Ishikawa (cell line): Measurements from ENCODE around the gene COPS7B.

Source experiments
- CEBPB ChIP-seq: IDR thresholded peaks from 2 replicates; pipeline ENCODE4 v1.6.1; 2012
- CREB1 ChIP-seq: IDR thresholded peaks from 2 replicates; pipeline ENCODE4 v1.6.1; 2012; ENCODE audit warnings: low read depth
- EGR1 ChIP-seq: IDR thresholded peaks from 2 replicates; pipeline ENCODE4 v1.6.1; 2012
- EP300 ChIP-seq: IDR thresholded peaks from 2 replicates; pipeline ENCODE4 v1.6.1; 2012; ENCODE audit warnings: borderline replicate concordance
- FOXM1 ChIP-seq: IDR thresholded peaks from 2 replicates; pipeline ENCODE4 v1.6.1; 2012; ENCODE audit warnings: low read depth, borderline replicate concordance
- NFIC ChIP-seq: IDR thresholded peaks from 2 replicates; pipeline ENCODE4 v1.6.1; 2012
- RAD21 ChIP-seq: IDR thresholded peaks from 2 replicates; pipeline ENCODE4 v1.6.1; 2012; ENCODE audit warnings: low read depth
- TAF1 ChIP-seq: IDR thresholded peaks from 2 replicates; pipeline ENCODE4 v1.6.1; 2012; ENCODE audit warnings: low read depth, mild to moderate bottlenecking
- TEAD4 ChIP-seq: IDR thresholded peaks from 2 replicates; pipeline ENCODE4 v1.6.1; 2012
- YY1 ChIP-seq: IDR thresholded peaks from 2 replicates; pipeline ENCODE4 v1.6.1; 2012; ENCODE audit warnings: low read depth
- ZBTB7A ChIP-seq: IDR thresholded peaks from 2 replicates; pipeline ENCODE4 v1.6.1; 2012; ENCODE audit warnings: low read depth
- TF ChIP-seq, protein P1 (sequence below): IDR thresholded peaks from 2 replicates; pipeline ENCODE4 v1.6.1; 2012
- TF ChIP-seq, protein P2 (sequence below): IDR thresholded peaks from 2 replicates; pipeline ENCODE4 v1.6.1; 2012
- TF ChIP-seq, protein P3 (sequence below): IDR thresholded peaks from 2 replicates; pipeline ENCODE4 v1.6.1; 2012; ENCODE audit warnings: low read depth, mild to moderate bottlenecking

DNA sequence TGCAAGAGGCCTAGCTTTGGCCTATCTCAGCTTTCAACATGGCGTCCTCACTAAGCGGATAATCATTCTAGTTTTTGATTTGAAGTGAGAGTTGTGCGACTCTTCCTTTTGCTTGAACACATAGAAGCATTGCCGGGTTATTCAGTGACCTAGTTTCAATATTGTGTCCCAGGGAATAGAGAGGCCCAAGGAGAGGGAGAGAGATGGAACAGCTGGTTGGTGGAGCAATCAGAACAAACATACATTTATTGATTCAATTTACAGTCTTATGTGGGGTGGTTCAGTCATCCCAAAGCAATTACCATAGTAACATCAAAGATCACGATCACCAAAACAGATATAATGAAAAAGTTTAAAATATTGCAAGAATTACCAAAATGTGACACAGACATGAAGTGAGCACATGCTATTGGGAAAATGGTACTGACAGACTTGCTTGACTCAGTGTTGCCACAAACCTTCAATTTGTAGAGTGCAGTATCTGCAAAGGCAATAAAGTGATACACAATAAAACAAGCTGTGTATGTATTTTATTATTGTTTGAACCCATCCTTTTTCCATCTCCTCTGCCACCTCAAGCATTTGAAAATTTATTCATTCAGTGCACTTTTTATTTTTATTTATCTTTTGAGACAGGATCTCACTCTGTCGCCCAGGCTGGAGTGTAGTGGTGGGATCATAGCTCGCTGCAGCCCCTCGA is 30.2 kb downstream of the COPS7B start:
- TF ChIP-seq CEBPB (no peak), YY1 (no peak), EP300 (no peak), TAF1 (no peak), FOXM1 (no peak), CREB1 (no peak), TEAD4 (no peak), RAD21 (no peak), NFIC (no peak), ZBTB7A (no peak), EGR1 (no peak)
- TF ChIP-seq, protein P1, sequence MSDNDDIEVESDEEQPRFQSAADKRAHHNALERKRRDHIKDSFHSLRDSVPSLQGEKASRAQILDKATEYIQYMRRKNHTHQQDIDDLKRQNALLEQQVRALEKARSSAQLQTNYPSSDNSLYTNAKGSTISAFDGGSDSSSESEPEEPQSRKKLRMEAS, result no peak
- TF ChIP-seq, protein P2, sequence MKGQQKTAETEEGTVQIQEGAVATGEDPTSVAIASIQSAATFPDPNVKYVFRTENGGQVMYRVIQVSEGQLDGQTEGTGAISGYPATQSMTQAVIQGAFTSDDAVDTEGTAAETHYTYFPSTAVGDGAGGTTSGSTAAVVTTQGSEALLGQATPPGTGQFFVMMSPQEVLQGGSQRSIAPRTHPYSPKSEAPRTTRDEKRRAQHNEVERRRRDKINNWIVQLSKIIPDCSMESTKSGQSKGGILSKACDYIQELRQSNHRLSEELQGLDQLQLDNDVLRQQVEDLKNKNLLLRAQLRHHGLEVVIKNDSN, result no peak
- TF ChIP-seq, protein P3, sequence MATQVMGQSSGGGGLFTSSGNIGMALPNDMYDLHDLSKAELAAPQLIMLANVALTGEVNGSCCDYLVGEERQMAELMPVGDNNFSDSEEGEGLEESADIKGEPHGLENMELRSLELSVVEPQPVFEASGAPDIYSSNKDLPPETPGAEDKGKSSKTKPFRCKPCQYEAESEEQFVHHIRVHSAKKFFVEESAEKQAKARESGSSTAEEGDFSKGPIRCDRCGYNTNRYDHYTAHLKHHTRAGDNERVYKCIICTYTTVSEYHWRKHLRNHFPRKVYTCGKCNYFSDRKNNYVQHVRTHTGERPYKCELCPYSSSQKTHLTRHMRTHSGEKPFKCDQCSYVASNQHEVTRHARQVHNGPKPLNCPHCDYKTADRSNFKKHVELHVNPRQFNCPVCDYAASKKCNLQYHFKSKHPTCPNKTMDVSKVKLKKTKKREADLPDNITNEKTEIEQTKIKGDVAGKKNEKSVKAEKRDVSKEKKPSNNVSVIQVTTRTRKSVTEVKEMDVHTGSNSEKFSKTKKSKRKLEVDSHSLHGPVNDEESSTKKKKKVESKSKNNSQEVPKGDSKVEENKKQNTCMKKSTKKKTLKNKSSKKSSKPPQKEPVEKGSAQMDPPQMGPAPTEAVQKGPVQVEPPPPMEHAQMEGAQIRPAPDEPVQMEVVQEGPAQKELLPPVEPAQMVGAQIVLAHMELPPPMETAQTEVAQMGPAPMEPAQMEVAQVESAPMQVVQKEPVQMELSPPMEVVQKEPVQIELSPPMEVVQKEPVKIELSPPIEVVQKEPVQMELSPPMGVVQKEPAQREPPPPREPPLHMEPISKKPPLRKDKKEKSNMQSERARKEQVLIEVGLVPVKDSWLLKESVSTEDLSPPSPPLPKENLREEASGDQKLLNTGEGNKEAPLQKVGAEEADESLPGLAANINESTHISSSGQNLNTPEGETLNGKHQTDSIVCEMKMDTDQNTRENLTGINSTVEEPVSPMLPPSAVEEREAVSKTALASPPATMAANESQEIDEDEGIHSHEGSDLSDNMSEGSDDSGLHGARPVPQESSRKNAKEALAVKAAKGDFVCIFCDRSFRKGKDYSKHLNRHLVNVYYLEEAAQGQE, result no peak
